HepG2 (cell line): ENCODE measurements around the gene SLC25A20. TPM values are rescaled to one million over a fixed set of nuclear protein-coding genes. Genes with fewer than 3 reads are reported as not detected.
A peak's percentile ranks its signal among the peaks of the same experiment; 100 is the strongest.

Experiments
- ATF1 ChIP-seq: IDR thresholded peaks from 2 replicates; pipeline ENCODE4 v1.6.1; 2016; ENCODE audit warnings: mild to moderate bottlenecking, control low read depth
- CC2D1A ChIP-seq: sonication (generic); formaldehyde crosslinking; IDR thresholded peaks from 2 replicates; pipeline ENCODE4 v1.8.1; 2023; ENCODE audit warnings: mild to moderate bottlenecking, missing genetic modification reagents
- EEA1 ChIP-seq: sonication (generic); formaldehyde crosslinking; IDR thresholded peaks from 2 replicates; pipeline ENCODE4 v1.5.1; 2020; ENCODE audit warnings: mild to moderate bottlenecking, missing genetic modification reagents, borderline replicate concordance
- FOXO1 ChIP-seq: sonication (generic); formaldehyde crosslinking; IDR thresholded peaks from 2 replicates; pipeline ENCODE4 v1.4.0; 2020; ENCODE audit warnings: missing genetic modification reagents
- HMGA1 ChIP-seq: sonication (generic); formaldehyde crosslinking; conservative IDR thresholded peaks from 2 replicates; pipeline ENCODE4 v1.4.0; 2020; ENCODE audit warnings: missing genetic modification reagents
- PAF1 ChIP-seq: IDR thresholded peaks from 2 replicates; pipeline ENCODE4 v1.6.1; 2016; ENCODE audit warnings: missing genetic modification reagents, missing compliant biosample characterization
- PHB2 ChIP-seq: fragments of 450-650 bp; IDR thresholded peaks from 2 replicates; pipeline ENCODE4 v1.6.1; 2018; ENCODE audit not compliant: partially characterized antibody
- PRDM4 ChIP-seq: sonication (generic); formaldehyde crosslinking; IDR thresholded peaks from 2 replicates; pipeline ENCODE4 v1.9.0; 2021; ENCODE audit warnings: missing genetic modification reagents, borderline replicate concordance
- RBM22 ChIP-seq: fragments of 200-400 bp; formaldehyde crosslinking; optimal IDR thresholded peaks from 2 replicates; pipeline ENCODE3; 2017; ENCODE audit warnings: mild to moderate bottlenecking, low read length, moderate library complexity
- SIX4 ChIP-seq: sonication (generic); formaldehyde crosslinking; IDR thresholded peaks from 2 replicates; pipeline ENCODE4 v1.4.0; 2020; ENCODE audit warnings: missing genetic modification reagents
- UBTF ChIP-seq: sonication (generic); formaldehyde crosslinking; IDR thresholded peaks from 2 replicates; pipeline ENCODE4 v1.4.0; 2020; ENCODE audit warnings: mild to moderate bottlenecking, missing genetic modification reagents
- ZNF251 ChIP-seq: sonication (generic); formaldehyde crosslinking; IDR thresholded peaks from 2 replicates; pipeline ENCODE4 v1.9.0; 2021; ENCODE audit warnings: mild to moderate bottlenecking, missing genetic modification reagents
- ZNF552 ChIP-seq: sonication (generic); formaldehyde crosslinking; IDR thresholded peaks from 2 replicates; pipeline ENCODE4 v1.9.0; 2022; ENCODE audit warnings: missing genetic modification reagents, mild to moderate bottlenecking, borderline replicate concordance
- ZNF564 ChIP-seq: sonication (generic); formaldehyde crosslinking; IDR thresholded peaks from 2 replicates; pipeline ENCODE4 v1.8.1; 2023; ENCODE audit warnings: mild to moderate bottlenecking, missing genetic modification reagents
- ZNF567 ChIP-seq: sonication (generic); formaldehyde crosslinking; IDR thresholded peaks from 2 replicates; pipeline ENCODE4 v1.8.1; 2023; ENCODE audit warnings: mild to moderate bottlenecking, missing genetic modification reagents, borderline replicate concordance
- ZNF614 ChIP-seq: IDR thresholded peaks from 2 replicates; pipeline ENCODE4 v1.6.1; 2018; ENCODE audit warnings: missing biosample characterization, missing genetic modification reagents, inconsistent platforms, borderline replicate concordance
- ZSCAN12 ChIP-seq: sonication (generic); formaldehyde crosslinking; IDR thresholded peaks from 2 replicates; pipeline ENCODE4 v1.9.0; 2021; ENCODE audit warnings: mild to moderate bottlenecking, missing genetic modification reagents
- polyA plus RNA-seq, 8 experiments: library from polyadenylated mRNA; depleted of rRNA in 3 of 8; stranded (reverse) in 7 of 8; unstranded in 1 of 8; fragments of >200 nt; fragmentation: Illumina TruSeq in 4 of 8; extraction: Trizol in 4 of 8; gene quantifications; 2 replicates each; pipeline versions ENCODE4 v1.2.1 to v1.2.3, GENCODE V29; 2011 to 2016; ENCODE audit warnings: low read depth in 4 of 8, missing spikeins in 1 of 8, mixed read lengths in 1 of 8; ENCODE audit not compliant: insufficient read depth in 1 of 8
- total RNA-seq, 5 experiments: library from RNA; depleted of rRNA; stranded (reverse); fragments of >200 nt; fragmentation: Illumina TruSeq; extraction: Trizol; gene quantifications; 2 replicates each; pipeline ENCODE4 v1.2.3, GENCODE V29; 2016; ENCODE audit warnings: low read depth in 1 of 5
- TF ChIP-seq, protein P1 (sequence below): sonication (generic); formaldehyde crosslinking; IDR thresholded peaks from 2 replicates; pipeline ENCODE4 v1.4.0; 2020; ENCODE audit warnings: missing genetic modification reagents
- TF ChIP-seq, protein P2 (sequence below): sonication (generic); formaldehyde crosslinking; conservative IDR thresholded peaks from 2 replicates; pipeline ENCODE4 v1.4.0; 2020; ENCODE audit warnings: mild to moderate bottlenecking, missing genetic modification reagents, moderate library complexity

The SLC25A20 gene
- total and polyA plus RNA-seq, 2 of the 13 experiments (the other 11 are each of a cell fraction or from before 2014, with no cell fraction given) = 21.1 to 26.6 TPM

DNA sequence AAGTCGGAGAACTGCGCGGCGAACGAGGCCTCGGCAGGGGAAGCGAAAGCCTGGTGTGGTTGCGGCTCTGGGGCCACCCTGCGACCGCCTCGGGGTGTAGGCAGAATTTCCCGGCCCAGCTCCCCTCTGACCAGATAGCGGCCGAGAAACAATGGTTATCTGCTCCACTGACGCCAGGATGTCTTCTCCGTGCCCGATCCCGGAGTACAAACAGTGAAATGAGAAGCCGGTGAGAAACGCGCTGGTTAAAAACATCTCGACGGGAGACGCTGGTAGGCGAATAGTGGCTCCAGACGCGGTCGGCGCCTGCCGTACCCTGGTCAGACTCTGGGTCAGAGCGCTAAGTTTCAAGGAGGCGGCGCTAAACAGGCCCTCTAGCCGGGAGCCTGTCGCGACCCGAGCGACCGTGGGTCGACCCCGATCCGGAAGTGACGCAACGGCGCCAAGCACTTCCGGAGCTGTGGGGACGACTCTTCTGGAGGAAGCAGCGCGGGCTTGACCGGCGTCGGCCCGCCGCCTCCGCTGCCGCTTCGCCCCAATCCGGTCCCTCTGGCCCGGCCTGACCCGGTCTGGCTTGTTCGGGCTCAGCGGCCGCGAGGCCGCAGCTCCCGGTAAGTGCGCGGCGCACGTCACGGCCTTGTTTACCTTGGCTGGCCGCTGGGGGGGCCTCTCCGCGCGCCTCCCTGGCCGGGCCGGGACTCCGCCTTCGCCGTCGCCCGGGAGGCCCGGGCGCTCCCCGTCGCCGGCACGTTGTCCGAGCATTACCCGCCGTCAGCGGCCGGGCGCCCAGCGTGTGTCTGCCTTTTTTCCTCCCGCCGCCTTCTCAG, 19.9 kb upstream of the SLC25A20 start, which contains the start of gene ARIH2 (continued):
- TF ChIP-seq UBTF (peak; percentile 74), PAF1 (CRISPR knock-in tag) (no peak), ZNF614 (CRISPR knock-in tag) (peak; percentile 43; the same call in 1 of the 2 replicates), RBM22 (no peak), FOXO1 (CRISPR knock-in tag) (0 out of 2 replicates have a peak, but pooled peaks have one; percentile 15), EEA1 (CRISPR knock-in tag) (no peak), PRDM4 (CRISPR knock-in tag) (no peak), ZNF552 (CRISPR knock-in tag) (no peak), SIX4 (CRISPR knock-in tag) (no peak), PHB2 (no peak), HMGA1 (CRISPR knock-in tag) (no peak), CC2D1A (CRISPR knock-in tag) (no peak), ZNF567 (CRISPR knock-in tag) (peak; percentile 84), ATF1 (peak; percentile 69), ZNF564 (CRISPR knock-in tag) (0 out of 2 replicates have a peak, but pooled peaks have one; percentile 56), ZSCAN12 (no peak), ZNF251 (no peak)
- TF ChIP-seq, protein P1, sequence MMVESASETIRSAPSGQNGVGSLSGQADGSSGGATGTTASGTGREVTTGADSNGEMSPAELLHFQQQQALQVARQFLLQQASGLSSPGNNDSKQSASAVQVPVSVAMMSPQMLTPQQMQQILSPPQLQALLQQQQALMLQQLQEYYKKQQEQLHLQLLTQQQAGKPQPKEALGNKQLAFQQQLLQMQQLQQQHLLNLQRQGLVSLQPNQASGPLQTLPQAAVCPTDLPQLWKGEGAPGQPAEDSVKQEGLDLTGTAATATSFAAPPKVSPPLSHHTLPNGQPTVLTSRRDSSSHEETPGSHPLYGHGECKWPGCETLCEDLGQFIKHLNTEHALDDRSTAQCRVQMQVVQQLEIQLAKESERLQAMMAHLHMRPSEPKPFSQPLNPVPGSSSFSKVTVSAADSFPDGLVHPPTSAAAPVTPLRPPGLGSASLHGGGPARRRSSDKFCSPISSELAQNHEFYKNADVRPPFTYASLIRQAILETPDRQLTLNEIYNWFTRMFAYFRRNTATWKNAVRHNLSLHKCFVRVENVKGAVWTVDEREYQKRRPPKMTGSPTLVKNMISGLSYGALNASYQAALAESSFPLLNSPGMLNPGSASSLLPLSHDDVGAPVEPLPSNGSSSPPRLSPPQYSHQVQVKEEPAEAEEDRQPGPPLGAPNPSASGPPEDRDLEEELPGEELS = peak; percentile 38; the same call in 1 of the 2 replicates
- TF ChIP-seq, protein P2, sequence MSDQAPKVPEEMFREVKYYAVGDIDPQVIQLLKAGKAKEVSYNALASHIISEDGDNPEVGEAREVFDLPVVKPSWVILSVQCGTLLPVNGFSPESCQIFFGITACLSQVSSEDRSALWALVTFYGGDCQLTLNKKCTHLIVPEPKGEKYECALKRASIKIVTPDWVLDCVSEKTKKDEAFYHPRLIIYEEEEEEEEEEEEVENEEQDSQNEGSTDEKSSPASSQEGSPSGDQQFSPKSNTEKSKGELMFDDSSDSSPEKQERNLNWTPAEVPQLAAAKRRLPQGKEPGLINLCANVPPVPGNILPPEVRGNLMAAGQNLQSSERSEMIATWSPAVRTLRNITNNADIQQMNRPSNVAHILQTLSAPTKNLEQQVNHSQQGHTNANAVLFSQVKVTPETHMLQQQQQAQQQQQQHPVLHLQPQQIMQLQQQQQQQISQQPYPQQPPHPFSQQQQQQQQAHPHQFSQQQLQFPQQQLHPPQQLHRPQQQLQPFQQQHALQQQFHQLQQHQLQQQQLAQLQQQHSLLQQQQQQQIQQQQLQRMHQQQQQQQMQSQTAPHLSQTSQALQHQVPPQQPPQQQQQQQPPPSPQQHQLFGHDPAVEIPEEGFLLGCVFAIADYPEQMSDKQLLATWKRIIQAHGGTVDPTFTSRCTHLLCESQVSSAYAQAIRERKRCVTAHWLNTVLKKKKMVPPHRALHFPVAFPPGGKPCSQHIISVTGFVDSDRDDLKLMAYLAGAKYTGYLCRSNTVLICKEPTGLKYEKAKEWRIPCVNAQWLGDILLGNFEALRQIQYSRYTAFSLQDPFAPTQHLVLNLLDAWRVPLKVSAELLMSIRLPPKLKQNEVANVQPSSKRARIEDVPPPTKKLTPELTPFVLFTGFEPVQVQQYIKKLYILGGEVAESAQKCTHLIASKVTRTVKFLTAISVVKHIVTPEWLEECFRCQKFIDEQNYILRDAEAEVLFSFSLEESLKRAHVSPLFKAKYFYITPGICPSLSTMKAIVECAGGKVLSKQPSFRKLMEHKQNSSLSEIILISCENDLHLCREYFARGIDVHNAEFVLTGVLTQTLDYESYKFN (CRISPR knock-in tag) = no peak; the same call in 1 of the 2 replicates
